ENCODE data around the gene STARD5.

DNA sequence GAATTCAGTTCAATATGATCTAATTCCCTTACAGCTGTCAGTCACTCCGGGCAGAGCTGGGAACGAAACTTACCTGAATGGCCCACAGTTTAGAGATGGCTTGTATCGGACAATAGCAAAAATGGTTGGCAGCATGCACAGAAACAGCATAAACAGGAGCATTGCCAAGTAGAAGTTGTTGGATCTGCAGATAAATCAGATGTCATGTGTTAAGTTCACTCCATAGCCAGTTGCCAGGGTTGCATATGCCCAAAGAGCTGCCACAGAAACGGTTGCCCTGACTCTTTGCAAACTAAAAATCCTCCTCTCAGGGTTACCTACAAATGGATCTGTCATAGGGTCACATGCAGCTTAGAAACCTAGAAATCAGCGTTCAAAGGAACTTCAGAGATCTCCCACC is 15.4 kb upstream of the STARD5 start:
- TF ChIP-seq, protein P1, sequence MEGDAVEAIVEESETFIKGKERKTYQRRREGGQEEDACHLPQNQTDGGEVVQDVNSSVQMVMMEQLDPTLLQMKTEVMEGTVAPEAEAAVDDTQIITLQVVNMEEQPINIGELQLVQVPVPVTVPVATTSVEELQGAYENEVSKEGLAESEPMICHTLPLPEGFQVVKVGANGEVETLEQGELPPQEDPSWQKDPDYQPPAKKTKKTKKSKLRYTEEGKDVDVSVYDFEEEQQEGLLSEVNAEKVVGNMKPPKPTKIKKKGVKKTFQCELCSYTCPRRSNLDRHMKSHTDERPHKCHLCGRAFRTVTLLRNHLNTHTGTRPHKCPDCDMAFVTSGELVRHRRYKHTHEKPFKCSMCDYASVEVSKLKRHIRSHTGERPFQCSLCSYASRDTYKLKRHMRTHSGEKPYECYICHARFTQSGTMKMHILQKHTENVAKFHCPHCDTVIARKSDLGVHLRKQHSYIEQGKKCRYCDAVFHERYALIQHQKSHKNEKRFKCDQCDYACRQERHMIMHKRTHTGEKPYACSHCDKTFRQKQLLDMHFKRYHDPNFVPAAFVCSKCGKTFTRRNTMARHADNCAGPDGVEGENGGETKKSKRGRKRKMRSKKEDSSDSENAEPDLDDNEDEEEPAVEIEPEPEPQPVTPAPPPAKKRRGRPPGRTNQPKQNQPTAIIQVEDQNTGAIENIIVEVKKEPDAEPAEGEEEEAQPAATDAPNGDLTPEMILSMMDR (IDR thresholded peaks at IDR 0.05 in 8 of 11, conservative IDR thresholded peaks at IDR 0.05 in 3 of 11), result no peak
- TF ChIP-seq POLR2A (IDR thresholded peaks at IDR 0.05) (no peak), POLR2AphosphoS5 (IDR thresholded peaks at IDR 0.05) (no peak)
